GM12892 (cell line): ENCODE results near the gene PACS2.

Source experiments
- POLR2A ChIP-seq: IDR thresholded peaks from 2 replicates; pipeline ENCODE4 v1.6.1; 2011; ENCODE audit warnings: low read depth, low read length, control low read depth
- POLR2AphosphoS5 ChIP-seq: IDR thresholded peaks from 2 replicates; pipeline ENCODE4 v1.6.1; 2011; ENCODE audit warnings: low read depth, low read length, control low read depth

- TF ChIP-seq POLR2A (no peak), POLR2AphosphoS5 (no peak)
Observed at GRCh38 chr14:105331575-105332349, 17.2 kb downstream of the PACS2 start.
